Astrocyte of the cerebellum (primary cell): Measurements from ENCODE around the gene EVX1.

ENCODE experiments used
- DNase-seq: peaks from one replicate; pipeline ENCODE4 v3.0.0-alpha.2; 2011; ENCODE audit warnings: low read depth
- H3K4me3 ChIP-seq: 2 replicates; pipeline ENCODE4 v1.5.1; 2011; ENCODE audit warnings: mild to moderate bottlenecking, low read depth, low read length, moderate library complexity
- CTCF ChIP-seq: IDR thresholded peaks from 2 replicates; pipeline ENCODE4 v1.5.1; 2012; ENCODE audit warnings: low read length, low read depth, moderate library complexity, mild to moderate bottlenecking; ENCODE audit errors: missing control alignments
- in situ Hi-C: cut with HindIII; loops from 2 replicates; pipeline ENCODE4 v1.10.0; 2017; ENCODE audit warnings: low sequenced_read_pairs

The EVX1 gene

GRCh38 chr7:27262121-27262520 is 19.5 kb downstream of the EVX1 start:
- in situ Hi-C loops, result loop anchor here (5.0 kb wide), 2 partner anchors 50 to 90 kb away; no protein-coding TSS in a partner anchor
- no peak for TF ChIP-seq CTCF

GRCh38 chr7:27263781-27264180 is 21.2 kb downstream of the EVX1 start:
- H3K4me3 ChIP-seq, result no peak overlapping the region
- in situ Hi-C loops, result loop anchor here (5.0 kb wide), 2 partner anchors 49 to 89 kb away; no protein-coding TSS in a partner anchor
- TF ChIP-seq CTCF, result no peak
- DNase-seq, result no peak

More at GRCh38 chr7:27262121-27262520, 19.5 kb downstream of the EVX1 start:
- no peak overlapping the region for H3K4me3 ChIP-seq
- no peak for DNase-seq

GRCh38 chr7:27269455-27269854 is 26.9 kb downstream of the EVX1 start:
- in situ Hi-C loops, result no loop called here
- no peak for TF ChIP-seq CTCF

GRCh38 chr7:27271384-27271783 is 28.8 kb downstream of the EVX1 start:
- no peak overlapping the region for H3K4me3 ChIP-seq
- no peak for TF ChIP-seq CTCF
- in situ Hi-C loops, result no loop called here
- DNase-seq, result no peak

More at GRCh38 chr7:27269455-27269854, 26.9 kb downstream of the EVX1 start:
- H3K4me3 ChIP-seq, result no peak overlapping the region
- DNase-seq, result no peak

GRCh38 chr7:27277628-27278027 is 35.0 kb downstream of the EVX1 start:
- DNase-seq, result no peak
- in situ Hi-C loops, result no loop called here

GRCh38 chr7:27283558-27283957 is 41.0 kb downstream of the EVX1 start:
- no peak for TF ChIP-seq CTCF
- DNase-seq, result no peak
- H3K4me3 ChIP-seq, result no peak overlapping the region
- in situ Hi-C loops, result loop anchor here (5.0 kb wide), 1 partner anchor 61 kb away; no protein-coding TSS in a partner anchor

More at GRCh38 chr7:27277628-27278027, 35.0 kb downstream of the EVX1 start:
- no peak for TF ChIP-seq CTCF
- no peak overlapping the region for H3K4me3 ChIP-seq
